ENCODE data around the gene PPP2R3A. TPM values are rescaled to one million over a fixed set of nuclear protein-coding genes. Genes with fewer than 3 reads are reported as not detected.
A peak's percentile ranks its signal among the peaks of the same experiment; 100 is the strongest.

PPP2R3A gene
- total RNA-seq, 2 donors from 2014 or later = 0.11 to 0.24 TPM

- DNase-seq (ENCODE audit: low spot score) (no peak), ATAC-seq (no peak)
- no peak overlapping the region for H3K27ac Mint-ChIP-seq
- H3K36me3 Mint-ChIP-seq = peaks cover 2% of the 10 kb centered on the region
- H3K9me3 Mint-ChIP-seq = peaks cover 4% of the 10 kb centered on the region
- no peak overlapping the region for H3K4me3 Mint-ChIP-seq
- peaks cover 22 to 39% of the 10 kb centered on the region in 2 donors for H3K27me3 Mint-ChIP-seq
- no peaks in the 10 kb centered on the region for H3K4me1 Mint-ChIP-seq (ENCODE audit: low read depth in 2 of 2)
Observed at GRCh38 chr3:135944831-135945230, 20.7 kb upstream of the PPP2R3A start.

DNA sequence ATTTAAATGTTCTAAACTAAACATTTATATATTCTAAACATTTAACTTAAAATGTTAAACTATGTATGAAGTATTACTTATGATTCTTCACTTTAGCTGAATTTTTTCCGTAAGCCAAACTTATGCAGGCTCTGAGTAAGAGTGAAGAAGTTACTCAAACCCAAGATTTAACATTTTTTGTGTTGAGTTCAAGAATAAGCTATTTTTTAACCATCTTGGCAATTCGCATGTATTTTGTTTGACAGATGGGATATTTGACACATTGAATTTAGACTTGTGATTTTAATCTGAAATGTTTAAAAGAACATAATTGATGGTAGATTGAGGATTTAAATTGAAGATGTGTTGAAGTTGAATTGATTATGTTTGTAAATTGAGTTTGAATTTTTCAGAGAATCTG is 14.6 kb upstream of the PPP2R3A start:
- no peak for ATAC-seq
- no peak for DNase-seq (ENCODE audit: low spot score)
- no peaks in the 10 kb centered on the region for H3K36me3 Mint-ChIP-seq
- no peaks in the 10 kb centered on the region for H3K4me1 Mint-ChIP-seq (ENCODE audit: low read depth in 2 of 2)
- no peaks in the 10 kb centered on the region for H3K9me3 Mint-ChIP-seq
- H3K27ac Mint-ChIP-seq = no peak overlapping the region
- H3K4me3 Mint-ChIP-seq = no peak overlapping the region
- H3K27me3 Mint-ChIP-seq = peaks cover 21 to 27% of the 10 kb centered on the region in 2 donors

GRCh38 chr3:135964160-135964955 is 1.2 kb upstream of the PPP2R3A start:
- no peak for DNase-seq (ENCODE audit: low spot score)
- peaks cover 9 to 25% of the 10 kb centered on the region in 2 donors for H3K27me3 Mint-ChIP-seq

GRCh38 chr3:135965129-135965505 is 411 bp upstream of the PPP2R3A start:
- DNase-seq (ENCODE audit: low spot score) = no peak
- Mint-ChIP-seq H3K27me3 (peaks cover 11 to 33% of the 10 kb centered on the region in 2 donors), H3K9me3 (peaks cover 5% of the 10 kb centered on the region), H3K36me3 (no peaks in the 10 kb centered on the region), H3K4me1 (ENCODE audit: low read depth in 2 of 2) (peaks cover 2 to 7% of the 10 kb centered on the region in 2 donors), H3K27ac (no peak overlapping the region), H3K4me3 (peak overlapping the region; percentile 80)
- ATAC-seq = no peak

More at GRCh38 chr3:135964160-135964955, 1.2 kb upstream of the PPP2R3A start:
- H3K4me1 Mint-ChIP-seq (ENCODE audit: low read depth in 2 of 2) = peaks cover 0 to 5% of the 10 kb centered on the region in 2 donors
- H3K4me3 Mint-ChIP-seq = peak overlapping the region; percentile 80
- H3K27ac Mint-ChIP-seq = no peak overlapping the region
- ATAC-seq = no peak
- H3K36me3 Mint-ChIP-seq = no peaks in the 10 kb centered on the region
- H3K9me3 Mint-ChIP-seq = peaks cover 6% of the 10 kb centered on the region

DNA sequence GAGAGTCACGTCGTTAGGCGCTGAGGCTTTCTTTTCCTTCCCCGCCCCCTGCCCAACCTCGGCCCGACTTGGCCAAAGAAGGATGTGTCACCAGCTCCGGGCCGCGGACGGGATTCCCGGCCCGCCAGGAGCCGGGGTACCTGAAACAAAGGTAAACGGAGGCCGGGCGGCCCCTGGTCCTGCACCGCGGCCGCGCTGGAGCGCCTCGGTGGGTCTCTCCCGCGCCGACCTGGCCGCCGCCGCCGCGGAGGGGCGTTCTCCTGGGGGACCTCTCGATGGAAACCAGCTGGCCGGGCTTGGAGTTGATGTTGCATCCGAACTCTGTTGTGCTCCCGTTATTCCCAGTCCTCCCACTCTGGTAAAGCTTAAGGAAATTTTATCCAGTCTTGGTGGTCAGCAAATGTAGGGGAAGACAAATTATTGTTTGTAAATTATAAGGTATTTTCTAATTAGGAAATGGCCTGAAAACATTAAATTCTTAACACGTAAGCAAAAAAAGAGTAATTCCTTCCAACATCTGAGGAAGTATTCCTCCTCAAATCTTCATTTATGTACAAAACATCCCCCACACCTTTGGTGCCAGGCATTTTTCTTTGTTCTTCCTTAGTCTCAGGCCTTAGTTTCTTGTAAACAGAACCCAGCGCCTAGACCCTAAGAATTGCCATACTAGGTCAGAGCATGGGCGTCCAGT is 888 bp downstream of the PPP2R3A start:
- Mint-ChIP-seq H3K4me1 (ENCODE audit: low read depth in 2 of 2) (peaks cover 7 to 12% of the 10 kb centered on the region in 2 donors), H3K27ac (no peak overlapping the region), H3K36me3 (no peaks in the 10 kb centered on the region), H3K9me3 (peaks cover 8% of the 10 kb centered on the region), H3K4me3 (peak overlapping the region; percentile 80), H3K27me3 (peaks cover 15 to 39% of the 10 kb centered on the region in 2 donors)
- no peak for ATAC-seq
- no peak for DNase-seq (ENCODE audit: low spot score)

- H3K4me3 Mint-ChIP-seq = peak overlapping the region; percentile 40
- H3K4me1 Mint-ChIP-seq (ENCODE audit: low read depth in 2 of 2) = peaks cover 7 to 12% of the 10 kb centered on the region in 2 donors
- H3K9me3 Mint-ChIP-seq = peaks cover 7% of the 10 kb centered on the region
- H3K27ac Mint-ChIP-seq = no peak overlapping the region
- DNase-seq (ENCODE audit: low spot score) (no peak), ATAC-seq (no peak)
- H3K27me3 Mint-ChIP-seq = peaks cover 15 to 39% of the 10 kb centered on the region in 2 donors
- H3K36me3 Mint-ChIP-seq = no peaks in the 10 kb centered on the region
Observed at GRCh38 chr3:135966962-135967274, 1.4 kb downstream of the PPP2R3A start.

DNA sequence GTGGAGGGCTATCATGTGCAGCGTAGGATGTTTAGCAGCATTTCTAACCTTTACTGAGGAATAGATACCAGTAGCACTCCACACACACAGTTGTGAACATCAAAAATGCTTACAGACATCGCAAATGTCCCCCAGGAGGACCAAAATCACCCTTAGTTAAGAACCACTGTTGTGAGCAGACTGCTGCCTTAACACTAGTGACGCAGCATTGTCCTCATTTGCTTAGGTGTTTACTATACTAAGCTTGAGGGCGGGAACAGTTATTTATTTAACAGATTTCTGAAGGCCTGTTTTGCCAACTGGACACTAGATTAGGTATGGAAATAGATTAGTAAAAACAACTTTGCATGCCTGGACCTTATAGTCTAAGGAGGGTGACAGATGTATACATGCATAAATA is 2.3 kb downstream of the PPP2R3A start:
- H3K36me3 Mint-ChIP-seq = no peaks in the 10 kb centered on the region
- DNase-seq (ENCODE audit: low spot score) = no peak
- peaks cover 7 to 12% of the 10 kb centered on the region in 2 donors for H3K4me1 Mint-ChIP-seq (ENCODE audit: low read depth in 2 of 2)
- H3K9me3 Mint-ChIP-seq = peaks cover 3% of the 10 kb centered on the region
- peak overlapping the region; percentile 34 for H3K4me3 Mint-ChIP-seq
- H3K27me3 Mint-ChIP-seq = peaks cover 15 to 39% of the 10 kb centered on the region in 2 donors
- ATAC-seq = no peak
- H3K27ac Mint-ChIP-seq = no peak overlapping the region

DNA sequence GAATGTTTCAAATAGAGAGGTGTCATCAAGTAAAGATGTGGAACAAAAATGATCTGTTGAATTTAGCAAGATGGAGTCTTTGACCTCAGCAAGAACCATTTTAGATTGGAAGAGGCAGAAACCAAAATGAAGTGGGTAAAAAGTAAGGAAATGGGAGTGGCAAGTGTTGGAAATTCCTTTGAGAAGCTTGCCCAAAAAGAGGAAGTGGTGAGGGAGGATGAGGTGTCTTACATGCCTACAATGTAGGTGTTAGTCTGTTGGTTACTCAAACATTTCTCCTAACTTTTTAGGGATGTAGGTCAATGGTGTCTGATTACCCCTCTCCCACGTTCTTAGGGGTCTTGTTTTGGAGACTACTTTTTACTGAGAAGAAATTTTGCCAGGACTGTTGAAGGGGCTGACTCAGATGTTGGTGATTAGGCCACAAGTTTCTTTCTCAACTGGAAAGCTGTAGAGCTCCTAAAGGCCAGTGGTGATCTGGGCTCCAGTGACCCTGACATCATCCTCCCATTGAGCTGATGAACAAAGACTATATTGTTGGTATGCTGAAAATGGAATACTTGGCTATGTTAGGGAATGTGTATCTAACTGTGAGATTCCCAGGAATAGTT is 5.1 kb downstream of the PPP2R3A start:
- Mint-ChIP-seq H3K9me3 (peaks cover 3% of the 10 kb centered on the region), H3K36me3 (no peaks in the 10 kb centered on the region), H3K4me1 (ENCODE audit: low read depth in 2 of 2) (peaks cover 7% of the 10 kb centered on the region in 2 donors), H3K27ac (no peak overlapping the region), H3K27me3 (peaks cover 27 to 54% of the 10 kb centered on the region in 2 donors), H3K4me3 (no peak overlapping the region)
- no peak for ATAC-seq
- no peak for DNase-seq (ENCODE audit: low spot score)

DNA sequence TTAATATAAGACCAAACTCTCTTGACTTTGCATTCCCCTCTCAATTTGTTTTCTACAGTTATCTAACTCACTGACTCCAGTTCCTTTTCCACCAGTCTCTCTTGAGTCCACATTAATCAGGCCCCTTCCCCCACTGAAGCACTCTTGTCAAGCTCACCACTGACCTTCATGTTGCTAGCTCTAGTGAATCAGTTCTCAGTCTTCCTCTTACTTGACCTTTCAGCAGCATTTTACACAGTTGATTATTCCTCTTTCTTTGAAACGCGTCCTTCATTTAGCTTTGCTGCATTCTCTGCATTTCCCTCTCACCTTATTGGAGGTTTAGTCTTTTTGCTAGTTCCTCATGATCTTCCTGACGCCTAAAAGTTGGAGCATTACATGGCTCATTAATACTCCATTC is 8.3 kb downstream of the PPP2R3A start:
- no peak overlapping the region for H3K27ac Mint-ChIP-seq
- H3K27me3 Mint-ChIP-seq = peaks cover 26 to 34% of the 10 kb centered on the region in 2 donors
- peaks cover 3% of the 10 kb centered on the region for H3K9me3 Mint-ChIP-seq
- no peak overlapping the region for H3K4me3 Mint-ChIP-seq
- ATAC-seq (no peak), DNase-seq (ENCODE audit: low spot score) (no peak)
- peaks cover 7% of the 10 kb centered on the region in 2 donors for H3K4me1 Mint-ChIP-seq (ENCODE audit: low read depth in 2 of 2)
- H3K36me3 Mint-ChIP-seq = no peaks in the 10 kb centered on the region

DNA sequence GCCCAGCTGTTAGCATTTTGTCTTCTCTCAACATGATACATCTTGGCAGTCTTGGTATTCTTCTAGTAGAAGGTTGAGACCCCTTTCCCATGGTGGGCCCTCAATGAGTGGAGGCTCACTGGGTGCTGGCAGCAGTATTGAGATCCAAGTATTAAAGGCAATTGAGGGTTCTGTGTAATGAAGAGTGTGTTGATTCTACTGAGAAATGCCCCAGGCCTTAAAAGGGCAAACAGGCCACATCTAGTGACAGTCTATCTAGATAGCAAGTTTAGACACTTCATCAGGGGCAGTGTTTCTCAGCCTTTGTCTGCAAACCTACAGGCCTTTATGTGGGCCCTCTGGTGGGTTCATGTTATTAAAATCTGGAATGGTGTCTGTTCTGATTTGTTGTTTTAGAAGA is 9.5 kb downstream of the PPP2R3A start:
- no peak for ATAC-seq
- DNase-seq (ENCODE audit: low spot score) = no peak
- no peaks in the 10 kb centered on the region for H3K36me3 Mint-ChIP-seq
- no peak overlapping the region for H3K4me3 Mint-ChIP-seq
- H3K27ac Mint-ChIP-seq = no peak overlapping the region
- H3K4me1 Mint-ChIP-seq (ENCODE audit: low read depth in 2 of 2) = peaks cover 5% of the 10 kb centered on the region in 2 donors
- H3K9me3 Mint-ChIP-seq = peaks cover 3% of the 10 kb centered on the region
- peaks cover 22 to 23% of the 10 kb centered on the region in 2 donors for H3K27me3 Mint-ChIP-seq

GRCh38 chr3:135975536-135975935 is 10.0 kb downstream of the PPP2R3A start:
- ATAC-seq = no peak
- no peaks in the 10 kb centered on the region for H3K36me3 Mint-ChIP-seq
- H3K4me3 Mint-ChIP-seq = no peak overlapping the region

DNA sequence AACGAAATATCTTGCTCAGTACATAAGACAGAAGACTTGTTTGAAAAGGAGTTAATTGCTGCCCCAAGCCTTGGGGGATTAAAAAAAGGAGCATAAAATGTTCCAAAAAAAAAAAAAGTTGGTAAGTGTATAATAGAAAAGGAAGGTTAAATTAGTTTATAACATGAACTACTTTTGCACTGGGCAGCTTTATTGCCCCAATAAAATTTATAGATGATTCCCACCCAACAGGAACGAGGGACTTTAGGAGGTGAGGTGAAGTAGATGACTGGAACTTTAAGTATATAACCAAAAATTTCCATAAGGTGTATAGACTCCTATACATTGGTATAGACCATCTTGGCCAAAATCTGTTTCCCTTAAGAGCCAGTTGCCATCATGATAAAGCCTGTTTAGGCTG is 14.8 kb downstream of the PPP2R3A start:
- Mint-ChIP-seq H3K27ac (no peak overlapping the region), H3K4me3 (no peak overlapping the region), H3K4me1 (ENCODE audit: low read depth in 2 of 2) (no peaks in the 10 kb centered on the region), H3K27me3 (peaks cover 9 to 14% of the 10 kb centered on the region in 2 donors), H3K36me3 (no peaks in the 10 kb centered on the region), H3K9me3 (no peaks in the 10 kb centered on the region)
- no peak for ATAC-seq
- no peak for DNase-seq (ENCODE audit: low spot score)

More at GRCh38 chr3:135975536-135975935, 10.0 kb downstream of the PPP2R3A start:
- no peak for DNase-seq (ENCODE audit: low spot score)
- Mint-ChIP-seq H3K9me3 (no peaks in the 10 kb centered on the region), H3K27ac (no peak overlapping the region), H3K27me3 (peaks cover 17 to 19% of the 10 kb centered on the region in 2 donors), H3K4me1 (ENCODE audit: low read depth in 2 of 2) (peaks cover under 1% of the 10 kb centered on the region in 2 donors)

- DNase-seq (ENCODE audit: low spot score) = no peak
- H3K27ac Mint-ChIP-seq = no peak overlapping the region
- no peak overlapping the region for H3K4me3 Mint-ChIP-seq
- H3K9me3 Mint-ChIP-seq = no peaks in the 10 kb centered on the region
- ATAC-seq = no peak
- no peaks in the 10 kb centered on the region for H3K36me3 Mint-ChIP-seq
- peaks cover 9 to 11% of the 10 kb centered on the region in 2 donors for H3K27me3 Mint-ChIP-seq
- no peaks in the 10 kb centered on the region for H3K4me1 Mint-ChIP-seq (ENCODE audit: low read depth in 2 of 2)
Observed at GRCh38 chr3:135981701-135982403, 16.3 kb downstream of the PPP2R3A start.
